NOMO-1 treated with DMSO at 0.1 percent for 48 hours (cell line): ENCODE data around the gene IL22.

ENCODE experiments used
- DNase-seq: peaks from one replicate; lab custom pipeline; 2025; ENCODE audit not compliant: unreplicated experiment; lab: John Stamatoyannopoulos, UW

Gene IL22

GRCh38 chr12:68253504-68253903 lies at the start of gene IL22:
Gene IL22, minus strand, starts transcription at chr12:68253604. Its CDS starts 156 bp downstream, at chr12:68253448.
- DNase-seq, result no peak

GRCh38 chr12:68297929-68298328 lies 44.5 kb upstream of the IL22 start:
- DNase-seq, result no peak

GRCh38 chr12:68294251-68294650 lies 40.8 kb upstream of the IL22 start:
- no peak for DNase-seq

- DNase-seq, result no peak
Measured at GRCh38 chr12:68293347-68293746, 39.9 kb upstream of the IL22 start.

- DNase-seq, result no peak
Measured at GRCh38 chr12:68292151-68292943, 38.9 kb upstream of the IL22 start.

- no peak for DNase-seq
Measured at GRCh38 chr12:68291396-68292036, 38.1 kb upstream of the IL22 start.

- no peak for DNase-seq
Measured at GRCh38 chr12:68290126-68290525, 36.7 kb upstream of the IL22 start.

- DNase-seq, result no peak
Measured at GRCh38 chr12:68287106-68287505, 33.7 kb upstream of the IL22 start.

GRCh38 chr12:68286396-68286795 lies 33.0 kb upstream of the IL22 start:
- no peak for DNase-seq

- no peak for DNase-seq
Measured at GRCh38 chr12:68285541-68285940, 32.1 kb upstream of the IL22 start.

GRCh38 chr12:68281322-68282077 lies 28.1 kb upstream of the IL22 start:
- peak; percentile 17 for DNase-seq

GRCh38 chr12:68280240-68280639 lies 26.8 kb upstream of the IL22 start:
- DNase-seq, result no peak

- no peak for DNase-seq
Measured at GRCh38 chr12:68279227-68280054, 26.0 kb upstream of the IL22 start.

- DNase-seq, result no peak
Measured at GRCh38 chr12:68276402-68276930, 23.1 kb upstream of the IL22 start.

- no peak for DNase-seq
Measured at GRCh38 chr12:68272732-68273131, 19.3 kb upstream of the IL22 start.

GRCh38 chr12:68271346-68271745 lies 17.9 kb upstream of the IL22 start:
- DNase-seq, result no peak

- DNase-seq, result no peak
Measured at GRCh38 chr12:68270358-68270757, 17.0 kb upstream of the IL22 start.

- DNase-seq, result no peak
Measured at GRCh38 chr12:68269779-68270178, 16.4 kb upstream of the IL22 start.

- DNase-seq, result no peak
Measured at GRCh38 chr12:68268967-68269366, 15.6 kb upstream of the IL22 start.

- DNase-seq, result no peak
Measured at GRCh38 chr12:68267892-68268396, 14.5 kb upstream of the IL22 start.

GRCh38 chr12:68264857-68265256 lies 11.5 kb upstream of the IL22 start:
- no peak for DNase-seq
